HG03558 (cell line): Measurements from ENCODE around the gene UBXN7.
"Not testable (repeated sequence)": the region's sequence is repeated elsewhere in the genome, so short reads cannot be mapped to it uniquely, and the experiment has no call there.

ENCODE experiments used
- ATAC-seq: cut with Tn5 transposase; IDR thresholded peaks from one replicate; pipeline ENCODE4 v1.9.1; 2021; ENCODE audit warnings: moderate number of reproducible peaks; ENCODE audit not compliant: unreplicated experiment; ENCODE audit errors: extremely low read depth

UBXN7 gene

DNA sequence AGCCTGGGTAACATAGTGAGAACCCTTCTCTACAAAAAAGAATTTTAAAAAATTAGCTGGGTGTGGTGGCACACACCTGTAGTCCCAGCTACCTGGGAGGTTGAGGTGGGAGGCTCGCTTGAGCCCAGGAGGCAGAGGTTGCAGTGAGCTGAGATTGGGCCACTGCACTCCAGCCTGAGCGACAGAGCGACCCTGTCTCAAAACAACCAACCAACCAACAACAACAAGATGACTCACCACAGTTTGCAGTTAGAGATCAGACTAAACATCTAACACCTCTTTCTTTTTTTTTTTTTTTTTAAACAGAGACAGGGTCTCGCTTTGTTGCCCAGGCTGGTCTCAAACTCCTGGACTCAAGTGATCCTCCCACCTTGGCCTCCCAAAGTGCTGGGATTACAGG is 73.7 kb downstream of the UBXN7 start:
- not testable (repeated sequence) for ATAC-seq

DNA sequence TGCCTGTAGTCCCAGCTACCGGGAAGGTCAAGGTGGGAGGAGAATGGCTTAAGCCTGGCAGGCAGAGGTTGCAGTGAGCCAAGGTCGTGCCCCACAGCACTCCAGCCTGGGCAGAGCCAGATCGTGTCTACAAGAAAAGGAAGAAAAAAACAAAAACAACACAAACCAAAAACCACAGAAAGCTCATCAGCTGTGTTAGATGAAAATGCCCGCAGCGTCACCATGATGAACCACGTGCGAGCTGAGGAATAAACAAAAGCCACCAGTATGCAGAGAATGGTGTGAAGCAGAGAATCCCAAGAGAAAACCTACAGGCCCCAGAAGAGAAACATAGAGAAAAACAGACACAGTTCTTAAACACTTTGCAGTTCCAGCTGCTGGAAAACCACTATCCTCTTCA is 74.3 kb downstream of the UBXN7 start:
- no peak for ATAC-seq

DNA sequence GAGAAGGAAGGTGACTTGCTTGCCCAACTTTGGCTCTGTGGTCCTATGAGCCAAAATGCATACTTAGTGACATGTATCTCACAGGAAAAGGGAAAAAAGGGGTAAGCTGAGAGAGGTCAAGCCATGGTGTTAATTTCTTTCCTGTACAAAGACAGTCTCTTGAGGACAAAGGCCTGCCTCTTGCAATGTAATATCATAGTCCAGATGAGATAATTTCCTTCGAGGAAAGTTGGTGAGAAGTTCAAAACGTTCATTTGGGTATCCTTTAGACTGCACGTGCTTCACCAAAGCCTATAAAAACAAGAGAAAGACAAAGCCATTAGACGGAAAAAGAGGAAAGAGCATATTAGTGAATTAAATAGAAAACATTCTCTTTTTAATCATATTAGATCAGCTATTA is 75.7 kb downstream of the UBXN7 start:
- ATAC-seq: no peak

DNA sequence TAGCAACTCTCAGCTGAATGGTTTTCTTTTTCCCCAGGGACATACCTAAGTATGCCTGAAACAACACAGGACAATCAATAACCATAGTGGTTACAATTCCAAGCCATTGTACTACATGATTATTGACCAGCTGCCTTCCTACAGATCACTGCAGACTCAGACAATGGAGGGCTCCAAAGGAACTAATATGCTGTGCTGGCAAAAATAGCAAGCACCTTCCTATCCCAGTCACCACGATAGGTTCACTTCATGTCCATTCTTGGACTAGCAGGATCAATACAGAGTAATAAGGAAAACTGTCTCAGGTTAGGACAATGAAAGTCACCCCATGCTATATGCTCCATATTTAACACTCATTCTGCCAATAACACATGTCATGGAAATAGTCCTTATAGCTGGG is 76.6 kb downstream of the UBXN7 start:
- ATAC-seq: no peak

DNA sequence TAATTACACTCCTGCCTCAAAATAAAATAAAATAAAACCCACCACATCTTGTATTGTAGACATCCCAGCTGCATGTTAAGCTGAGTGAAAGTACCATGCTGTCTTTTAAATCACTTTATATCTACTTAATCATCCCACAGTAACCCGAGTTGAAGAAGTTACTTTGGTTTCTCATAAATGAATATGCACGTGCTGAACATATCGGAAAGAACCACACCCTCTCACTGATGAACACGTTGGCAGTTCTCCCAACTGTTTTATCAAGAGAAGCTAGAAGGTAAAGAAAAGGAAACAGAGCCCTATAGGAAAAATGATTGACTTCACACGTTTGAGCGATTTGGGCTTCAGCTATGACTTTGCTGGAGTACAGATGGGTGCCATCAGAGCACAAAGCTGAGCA is 78.1 kb downstream of the UBXN7 start:
- ATAC-seq: no peak

DNA sequence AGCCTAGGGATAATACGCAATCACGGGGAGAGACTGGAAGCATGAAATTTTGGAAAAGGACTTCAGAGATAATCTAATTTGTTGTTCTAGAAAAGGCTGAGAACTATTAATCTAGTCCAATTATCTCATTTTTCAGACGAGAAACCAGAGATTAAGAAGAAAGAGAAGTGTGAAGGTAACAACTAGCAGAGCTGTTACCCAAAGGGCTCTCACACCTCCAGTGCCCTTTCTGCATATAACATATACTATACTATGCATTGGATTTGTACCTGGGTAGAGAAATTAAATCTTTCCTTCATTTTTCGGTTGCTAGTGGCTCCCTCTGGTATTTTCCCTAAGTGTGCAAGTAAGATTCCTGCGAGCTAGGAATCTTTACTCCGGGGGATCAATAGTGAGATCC is 80.7 kb downstream of the UBXN7 start:
- no peak for ATAC-seq

DNA sequence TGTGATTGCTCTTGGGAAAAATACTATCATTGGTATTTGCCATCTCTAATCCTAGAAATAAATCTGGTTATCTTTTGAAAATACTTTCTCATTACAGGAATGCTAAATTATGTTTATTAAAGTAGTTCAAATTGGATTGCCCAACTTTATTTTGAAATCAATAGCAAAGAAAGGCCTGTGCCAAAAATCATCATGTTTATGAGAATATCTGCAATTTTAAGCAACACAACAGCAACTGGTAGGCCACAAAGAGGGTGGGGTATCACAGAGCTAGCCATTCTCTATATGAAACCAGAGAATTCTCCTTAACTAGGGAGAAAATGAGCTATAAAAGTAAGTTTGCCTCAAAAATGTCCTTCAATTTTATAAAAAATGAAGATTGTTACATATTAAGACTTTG is 82.2 kb downstream of the UBXN7 start:
- no peak for ATAC-seq

DNA sequence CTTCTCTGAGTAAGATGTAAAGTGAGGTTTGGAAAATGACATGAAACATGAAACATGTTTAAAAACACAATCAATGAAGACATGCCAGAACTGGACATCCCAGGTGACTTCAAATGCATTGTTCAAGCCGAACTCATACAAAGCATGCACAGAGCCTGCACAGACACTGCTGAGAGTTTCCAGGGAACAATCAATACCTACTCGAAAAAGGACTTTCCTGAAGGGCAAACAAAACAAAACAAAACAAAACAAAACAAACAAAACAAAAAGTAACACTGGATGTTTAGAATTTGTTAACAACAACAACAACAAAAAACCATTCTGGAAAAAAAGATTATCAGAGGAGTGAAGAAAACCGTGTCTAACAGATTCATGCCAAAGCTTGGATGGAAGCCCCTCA is 83.5 kb downstream of the UBXN7 start:
- no peak for ATAC-seq

DNA sequence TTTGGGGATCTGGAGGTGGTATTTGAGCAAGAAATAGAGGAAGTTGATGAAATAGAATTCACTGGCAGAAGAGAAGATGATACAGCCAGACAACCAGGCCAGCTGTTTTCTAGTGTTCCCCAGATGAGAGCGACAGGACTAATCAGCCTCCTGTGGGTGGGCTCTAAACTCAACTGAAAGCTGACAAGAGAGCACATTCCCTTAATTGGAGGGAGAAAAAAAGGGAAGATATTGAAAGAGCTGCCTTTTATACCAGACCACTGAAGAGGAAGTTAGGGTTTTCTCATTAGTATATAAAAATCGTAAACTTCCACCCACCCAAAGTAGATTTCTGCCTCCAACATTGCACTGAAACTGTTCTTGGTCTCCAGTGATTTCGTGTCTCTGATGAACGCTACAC is 87.6 kb downstream of the UBXN7 start:
- no peak for ATAC-seq

DNA sequence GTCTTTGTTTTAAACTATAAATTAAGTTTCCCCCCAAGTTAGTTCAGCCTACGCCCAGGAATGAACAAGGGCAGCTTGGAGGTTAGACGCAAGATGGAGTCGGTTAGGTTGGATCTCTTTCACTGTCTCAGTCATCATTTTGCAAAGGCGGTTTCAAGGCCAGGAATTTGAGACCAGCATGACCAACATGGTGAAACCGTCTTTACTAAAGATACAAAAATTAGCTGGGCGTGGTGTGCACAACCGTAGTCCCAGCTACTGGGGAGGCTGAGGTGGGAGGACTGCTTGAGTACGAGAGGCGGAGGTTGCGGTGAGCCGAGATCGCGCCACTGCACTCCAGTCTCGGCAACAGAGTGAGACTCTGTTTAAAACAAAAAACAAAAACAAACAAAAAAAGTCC is 88.3 kb downstream of the UBXN7 start:
- not testable (repeated sequence) for ATAC-seq

DNA sequence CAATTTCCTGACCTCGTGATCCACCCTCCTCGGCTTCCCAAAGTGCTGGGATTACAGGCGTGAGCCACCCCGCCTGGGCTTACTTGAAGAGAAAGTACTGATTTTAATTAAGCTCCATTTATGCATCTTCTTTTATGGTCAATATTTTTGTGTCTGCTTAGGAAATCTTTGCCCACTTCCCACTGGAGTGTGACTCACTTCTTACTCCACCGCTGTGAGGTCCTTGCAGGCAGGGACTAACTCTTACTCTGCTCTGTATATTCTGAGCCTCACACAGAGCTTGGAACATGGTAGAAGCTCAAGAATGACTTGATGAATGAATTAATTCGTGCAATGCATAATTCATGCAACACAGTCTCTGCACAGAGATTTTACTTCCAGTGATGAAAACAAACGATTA is 91.1 kb downstream of the UBXN7 start:
- ATAC-seq: no peak

DNA sequence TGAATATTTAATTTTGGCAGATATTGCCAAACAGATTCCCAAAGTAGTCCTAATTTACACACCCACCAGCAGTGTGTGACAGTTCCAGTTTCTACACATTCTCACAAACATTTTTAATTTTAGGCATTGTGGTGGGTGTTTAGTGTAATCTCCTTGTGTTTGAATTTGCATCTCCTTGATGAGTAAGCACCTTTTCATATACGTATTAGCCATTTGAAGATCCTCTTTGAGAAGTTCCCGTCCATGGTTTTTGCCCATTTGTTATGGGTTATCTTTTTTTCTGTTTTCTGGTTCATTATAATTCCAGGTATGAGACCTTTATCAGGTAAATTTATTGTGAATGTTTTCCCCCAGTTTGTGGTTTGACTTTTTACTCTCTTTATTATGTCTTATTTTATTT is 91.8 kb downstream of the UBXN7 start:
- ATAC-seq: no peak

DNA sequence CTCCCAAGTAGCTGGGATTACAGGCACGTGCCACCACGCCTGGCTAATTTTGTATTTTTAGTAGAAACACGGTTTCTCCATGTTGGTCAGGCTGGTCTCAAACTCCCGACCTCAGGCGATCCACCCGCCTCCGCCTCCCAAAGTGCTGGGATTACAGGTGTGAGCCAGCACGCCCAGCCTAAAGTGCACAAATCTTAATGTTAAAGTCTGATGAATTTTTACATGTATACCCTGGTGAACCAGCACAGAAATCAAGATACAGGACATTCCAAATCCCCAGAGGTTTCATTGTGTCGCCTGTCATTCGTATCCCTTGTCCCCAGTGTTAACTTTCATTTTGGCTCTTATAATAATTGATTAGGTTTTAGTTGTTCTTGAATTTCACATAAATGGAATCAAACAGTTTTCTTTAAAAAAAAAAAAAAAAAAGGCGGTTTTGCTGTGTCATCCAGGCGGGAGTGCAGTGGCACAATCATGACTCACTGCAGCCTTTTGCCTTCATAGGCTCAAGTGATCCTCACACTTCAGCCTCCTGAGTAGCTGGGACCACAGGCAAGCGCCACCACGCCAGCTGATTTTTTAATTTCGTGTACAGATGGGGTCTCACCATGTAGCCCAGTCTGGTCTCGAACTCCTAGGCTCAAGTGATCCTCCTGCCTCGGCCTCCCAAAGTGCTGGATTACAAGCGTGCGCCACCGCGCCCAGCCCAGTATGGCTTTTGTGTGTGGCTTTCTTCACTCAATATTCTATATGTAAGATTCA is 92.6 kb downstream of the UBXN7 start:
- ATAC-seq: no peak

DNA sequence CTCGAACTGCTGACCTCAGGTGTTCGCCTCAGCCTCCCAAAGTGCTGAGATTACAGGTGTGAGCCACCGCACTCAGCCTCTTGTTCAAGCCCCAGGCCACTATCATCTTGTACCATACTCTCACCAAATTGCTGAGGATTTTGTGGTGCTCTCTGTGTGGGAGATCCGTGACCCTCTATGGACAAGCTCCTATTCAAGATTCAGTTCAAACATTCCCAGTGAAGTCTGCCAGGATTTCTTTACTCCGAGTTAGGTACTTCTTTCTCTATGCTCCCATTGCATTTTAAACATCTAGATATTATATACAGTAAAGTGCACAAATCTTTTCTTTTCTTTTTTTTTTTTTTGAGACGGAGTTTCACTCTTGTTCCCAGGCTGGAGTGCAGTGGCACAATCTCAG is 93.2 kb downstream of the UBXN7 start:
- ATAC-seq: no peak

DNA sequence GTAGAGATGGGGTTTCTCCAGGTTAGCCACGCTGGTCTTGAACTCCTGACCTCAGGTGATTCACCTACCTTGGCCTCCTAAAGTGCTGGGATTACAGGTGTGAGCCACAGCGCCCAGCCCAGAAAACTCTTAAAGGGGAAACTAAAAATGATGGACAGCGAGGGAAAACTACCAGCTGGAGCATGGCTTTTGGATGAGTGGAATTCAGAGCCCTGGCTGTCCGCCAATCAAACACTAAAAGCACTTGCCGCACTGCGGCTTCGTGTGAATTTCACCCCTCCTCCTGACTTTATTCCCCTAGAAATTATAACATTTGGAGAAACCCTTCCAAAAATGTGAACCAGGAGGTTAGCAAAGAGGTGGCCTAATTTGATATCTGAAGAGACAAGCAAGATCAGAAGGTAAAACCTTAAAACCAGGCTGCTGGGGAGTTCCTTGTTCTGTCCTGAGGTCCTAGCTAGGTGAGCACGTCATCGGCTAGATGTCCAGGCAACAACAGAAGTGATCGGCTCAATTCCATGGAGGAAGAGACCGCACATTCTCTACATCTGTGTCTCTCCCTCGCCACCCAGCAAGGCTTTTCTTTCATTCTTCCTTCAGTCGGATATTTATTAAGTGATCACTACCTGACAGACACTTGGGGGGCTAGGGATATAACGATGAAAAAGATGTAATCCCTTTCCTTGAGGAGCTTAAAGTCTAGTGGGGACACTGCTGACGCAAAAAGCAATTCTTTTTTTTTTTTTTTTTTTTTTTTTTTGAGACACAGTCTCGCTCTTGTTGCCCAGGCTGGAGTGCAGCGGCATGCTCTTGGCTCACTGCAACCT is 95.7 kb downstream of the UBXN7 start:
- no peak for ATAC-seq

DNA sequence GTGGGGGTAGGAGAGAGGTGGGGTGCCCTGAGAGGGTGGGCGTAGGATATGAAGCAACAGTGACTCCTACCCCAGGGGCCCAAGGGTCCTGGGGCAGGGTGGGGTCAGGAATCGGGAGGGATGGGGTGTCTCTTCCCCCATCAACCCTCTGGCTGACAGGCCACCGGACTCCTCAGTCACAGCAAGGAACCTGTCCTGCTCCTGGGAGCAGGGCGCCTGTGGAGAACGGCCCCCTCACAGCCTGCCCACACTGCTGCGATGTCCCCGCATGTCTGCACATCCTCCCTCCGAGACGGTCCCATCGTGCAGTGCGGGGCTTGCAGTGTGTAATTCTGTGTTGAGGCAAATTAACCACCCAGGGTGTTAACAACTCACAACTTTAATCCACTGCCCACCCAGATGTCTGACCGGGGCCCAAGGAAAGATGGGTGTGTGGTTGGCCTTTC is 96.7 kb downstream of the UBXN7 start:
- no peak for ATAC-seq

DNA sequence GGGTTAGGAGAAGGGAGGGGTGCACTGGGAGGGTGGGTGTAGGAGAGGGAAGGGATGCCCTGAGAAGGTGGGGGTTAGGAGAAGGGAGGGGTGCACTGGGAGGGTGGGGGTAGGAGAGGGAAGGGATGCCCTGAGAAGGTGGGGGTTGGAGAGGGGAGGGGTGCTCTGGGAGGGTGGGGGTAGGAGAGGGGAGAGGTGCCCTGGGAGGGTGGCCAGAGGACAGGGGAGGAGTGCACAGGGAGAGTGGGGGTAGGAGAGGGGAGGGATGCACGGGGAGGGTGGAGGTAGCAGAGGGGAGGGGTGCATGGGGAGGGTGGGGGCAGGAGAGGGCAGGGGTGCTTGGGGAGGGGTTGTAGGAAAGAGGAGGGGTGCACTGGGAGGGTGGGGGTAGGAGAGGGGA is 97.2 kb downstream of the UBXN7 start:
- ATAC-seq: no peak

DNA sequence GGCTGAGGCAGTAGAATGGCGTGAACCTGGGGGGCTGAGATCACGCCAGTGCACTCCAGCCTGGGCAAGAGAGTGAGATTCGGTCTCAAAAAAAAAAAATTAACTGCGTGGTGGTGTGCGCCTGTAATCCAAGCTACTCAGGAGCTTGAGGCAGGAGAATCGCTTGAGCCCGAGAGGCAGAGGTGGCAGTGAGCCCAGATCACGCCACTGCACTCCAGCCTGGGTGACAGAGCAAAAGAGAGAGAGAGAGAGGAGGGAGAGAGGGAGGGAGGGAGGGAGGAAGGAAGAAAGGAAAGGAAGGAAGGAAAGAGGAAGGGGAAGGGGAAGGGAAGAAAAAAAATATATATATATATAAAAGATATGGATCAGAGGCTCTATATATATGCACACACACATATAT is 100.1 kb downstream of the UBXN7 start:
- no peak for ATAC-seq

DNA sequence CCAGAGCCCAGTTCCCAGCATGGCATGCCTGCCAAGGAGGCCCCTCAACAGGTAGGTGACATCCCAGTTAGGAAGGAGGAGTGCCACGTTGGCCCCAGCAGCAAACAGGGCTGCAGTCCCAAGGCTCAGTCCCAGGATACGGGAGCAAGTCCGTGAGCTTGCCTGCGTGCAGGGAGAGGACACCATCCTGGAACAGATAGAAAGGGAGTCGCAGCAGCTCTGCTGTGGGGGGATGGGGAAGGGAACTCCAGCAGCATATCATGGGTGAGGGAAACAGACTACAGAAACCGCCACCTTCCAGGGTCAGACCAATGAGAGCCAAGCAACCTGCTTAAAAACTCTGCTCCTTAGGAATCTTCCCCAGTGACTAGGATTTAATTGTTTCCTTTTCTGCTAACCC is 104.8 kb downstream of the UBXN7 start:
- ATAC-seq: no peak

DNA sequence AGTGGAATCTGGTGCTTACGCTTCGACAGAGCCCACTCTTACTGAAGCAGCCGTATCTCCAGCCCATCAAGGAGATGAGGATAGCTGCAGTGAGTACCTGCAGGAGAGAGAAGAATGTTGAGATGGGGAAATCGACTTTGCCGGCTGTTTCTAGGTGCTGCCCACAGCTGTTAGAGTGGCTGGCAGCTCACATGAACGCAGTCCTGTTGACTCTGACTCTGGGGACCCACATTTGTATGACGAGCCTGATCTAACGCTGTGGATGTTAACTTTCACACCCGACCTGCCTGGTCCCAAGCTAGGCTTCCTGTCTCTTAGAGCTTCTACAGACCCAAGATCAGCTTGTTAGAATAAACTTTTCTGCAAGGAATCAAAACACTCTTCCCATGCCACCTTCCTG is 105.3 kb downstream of the UBXN7 start:
- ATAC-seq: no peak

DNA sequence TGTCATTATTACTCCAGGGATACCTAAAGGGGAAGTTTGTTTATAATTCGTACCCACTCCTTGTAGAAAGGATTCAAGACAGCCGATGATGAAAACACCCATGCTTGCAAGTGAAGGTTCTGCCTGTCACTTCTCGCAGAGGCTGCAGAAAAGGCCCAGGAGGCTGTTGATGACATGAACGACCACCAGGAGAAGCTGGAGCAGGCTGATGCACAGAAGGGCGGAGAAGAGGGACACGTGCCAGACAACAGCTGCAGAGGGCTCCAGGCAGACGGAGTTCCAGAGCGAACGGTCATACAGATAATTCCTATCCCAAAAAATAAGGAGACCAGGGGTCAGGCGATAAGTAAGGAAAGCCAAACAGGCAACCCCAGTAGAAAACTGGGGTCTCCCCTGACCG is 108.5 kb downstream of the UBXN7 start:
- no peak for ATAC-seq

DNA sequence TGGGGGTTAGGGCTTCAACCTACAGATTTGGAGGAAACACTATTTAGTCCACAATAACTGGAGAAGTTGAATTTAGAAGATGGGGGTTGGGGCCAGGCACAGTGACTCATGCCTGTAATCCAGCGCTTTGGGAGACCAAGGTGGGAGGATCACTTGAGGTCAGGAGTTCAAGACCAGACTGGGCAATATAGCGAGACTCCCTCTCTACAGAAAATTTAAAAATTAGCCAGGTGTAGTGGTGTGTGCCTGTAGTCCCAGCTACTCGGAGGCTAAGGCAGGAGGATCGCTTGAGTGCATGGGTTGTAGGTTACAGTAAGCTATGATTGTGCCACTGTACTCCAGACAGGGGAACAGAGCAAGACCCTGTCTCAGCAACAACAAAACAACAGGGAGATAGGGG is 109.2 kb downstream of the UBXN7 start:
- ATAC-seq: no peak
